Tibial nerve (tissue), 4 donors: ENCODE data around the gene DOK7. TPM values are rescaled to one million over a fixed set of nuclear protein-coding genes. Genes with fewer than 3 reads are reported as not detected.

Experiments used
- DNase-seq, 2 donors: peaks; one replicate each; pipeline ENCODE4 v3.0.0-alpha.2; 2019; ENCODE audit warnings: low spot score in 2 of 2
- H3K27ac ChIP-seq, 4 donors: fragments of 200-600 bp; sonication (generic) in 3 of 4; one replicate each; pipeline ENCODE4 v1.5.1; 2017 to 2019; ENCODE audit warnings: mild to moderate bottlenecking in 1 of 4
- H3K27me3 ChIP-seq, 2 donors: fragments of 200-600 bp; sonication (generic) in 1 of 2; one replicate each; pipeline versions ENCODE4 v1.5.1 to v1.6.0; 2017 to 2019
- H3K36me3 ChIP-seq, 3 donors: fragments of 200-600 bp; sonication (generic); one replicate each; pipeline ENCODE4 v1.5.1; 2018 to 2019
- H3K4me1 ChIP-seq, 4 donors: fragments of 200-600 bp; sonication (generic) in 3 of 4; one replicate each; pipeline ENCODE4 v1.5.1; 2017 to 2019
- H3K4me3 ChIP-seq, 4 donors: fragments of 200-600 bp; sonication (generic) in 3 of 4; one replicate each; pipeline ENCODE4 v1.5.1; 2017 to 2019; ENCODE audit warnings: mild to moderate bottlenecking in 1 of 4, moderate library complexity in 1 of 4
- H3K9me3 ChIP-seq, 4 donors: fragments of 200-600 bp; sonication (generic) in 3 of 4; one replicate each; pipeline ENCODE4 v1.5.1; 2017 to 2019
- EP300 ChIP-seq, 2 donors: sonication (generic); formaldehyde crosslinking; IDR thresholded peaks; one replicate each; pipeline ENCODE4 v1.6.1; 2017; ENCODE audit warnings: antibody characterized with exemption in 2 of 2, mild to moderate bottlenecking in 1 of 2
- POLR2A ChIP-seq, 2 donors: fragments of 450-650 bp; IDR thresholded peaks; one replicate each; pipeline ENCODE4 v1.6.1; 2017; ENCODE audit warnings: antibody characterized with exemption in 2 of 2, mild to moderate bottlenecking in 2 of 2, moderate library complexity in 2 of 2
- WGBS, 2 donors: methylation state at CpG; one replicate each; pipeline ENCODE4 v1.1.5; 2018; 5-methylcytosine and 5-hydroxymethylcytosine counted together
- total RNA-seq, 4 donors: library from RNA; depleted of rRNA; stranded (reverse); fragments of >200 nt; gene quantifications; one replicate each; pipeline ENCODE4 v1.1.0, GENCODE V29; 2016
- TF ChIP-seq, protein P1 (sequence below), 5 experiments: fragments of 200-600 bp in 3 of 5; fragments of 450-650 bp in 2 of 5; sonication (generic) in 3 of 5; IDR thresholded peaks; one replicate each; pipeline ENCODE4 v1.5.1; 2016 to 2019; ENCODE audit warnings: antibody characterized with exemption in 5 of 5, mild to moderate bottlenecking in 3 of 5, moderate library complexity in 2 of 5

DOK7 gene
- total RNA-seq, 4 donors from 2014 or later: 0.66 TPM; not detected in 3

DNA sequence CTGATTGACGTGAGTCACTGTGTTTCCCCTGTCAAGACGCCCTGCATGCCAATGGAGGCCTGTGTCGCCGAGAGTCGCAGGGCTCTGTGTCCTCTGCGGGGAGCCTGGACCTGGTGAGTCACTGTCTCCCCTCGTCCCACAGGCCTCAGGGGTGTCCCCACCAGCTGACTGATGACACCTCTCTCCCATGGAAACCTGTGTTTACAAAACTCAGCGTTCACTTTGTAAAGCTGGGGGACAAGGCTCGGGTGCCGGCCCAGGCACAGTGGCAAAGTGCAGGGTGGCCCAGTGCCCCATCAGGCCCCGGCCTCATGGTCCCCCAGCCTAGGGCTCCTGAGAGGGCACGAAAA, 42.5 kb upstream of the DOK7 start:
- no peaks in the 10 kb centered on the region for H3K27me3 ChIP-seq
- no peaks in the 10 kb centered on the region for H3K9me3 ChIP-seq
- DNase-seq: no peak
- WGBS, 2 donors: 86 to 90% methylated on average over 11 to 12 of the region's 12 CpGs
- H3K4me3 ChIP-seq: no peak overlapping the region
- no peak overlapping the region for H3K27ac ChIP-seq
- peaks cover 0 to 92% (median 0%) of the 10 kb centered on the region in 3 donors for H3K36me3 ChIP-seq
- H3K4me1 ChIP-seq: no peaks in the 10 kb centered on the region
- TF ChIP-seq POLR2A (IDR thresholded peaks at IDR 0.05) (no peak), EP300 (IDR thresholded peaks at IDR 0.05) (no peak)
- TF ChIP-seq, protein P1, sequence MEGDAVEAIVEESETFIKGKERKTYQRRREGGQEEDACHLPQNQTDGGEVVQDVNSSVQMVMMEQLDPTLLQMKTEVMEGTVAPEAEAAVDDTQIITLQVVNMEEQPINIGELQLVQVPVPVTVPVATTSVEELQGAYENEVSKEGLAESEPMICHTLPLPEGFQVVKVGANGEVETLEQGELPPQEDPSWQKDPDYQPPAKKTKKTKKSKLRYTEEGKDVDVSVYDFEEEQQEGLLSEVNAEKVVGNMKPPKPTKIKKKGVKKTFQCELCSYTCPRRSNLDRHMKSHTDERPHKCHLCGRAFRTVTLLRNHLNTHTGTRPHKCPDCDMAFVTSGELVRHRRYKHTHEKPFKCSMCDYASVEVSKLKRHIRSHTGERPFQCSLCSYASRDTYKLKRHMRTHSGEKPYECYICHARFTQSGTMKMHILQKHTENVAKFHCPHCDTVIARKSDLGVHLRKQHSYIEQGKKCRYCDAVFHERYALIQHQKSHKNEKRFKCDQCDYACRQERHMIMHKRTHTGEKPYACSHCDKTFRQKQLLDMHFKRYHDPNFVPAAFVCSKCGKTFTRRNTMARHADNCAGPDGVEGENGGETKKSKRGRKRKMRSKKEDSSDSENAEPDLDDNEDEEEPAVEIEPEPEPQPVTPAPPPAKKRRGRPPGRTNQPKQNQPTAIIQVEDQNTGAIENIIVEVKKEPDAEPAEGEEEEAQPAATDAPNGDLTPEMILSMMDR (IDR thresholded peaks at IDR 0.05): no peak

DNA sequence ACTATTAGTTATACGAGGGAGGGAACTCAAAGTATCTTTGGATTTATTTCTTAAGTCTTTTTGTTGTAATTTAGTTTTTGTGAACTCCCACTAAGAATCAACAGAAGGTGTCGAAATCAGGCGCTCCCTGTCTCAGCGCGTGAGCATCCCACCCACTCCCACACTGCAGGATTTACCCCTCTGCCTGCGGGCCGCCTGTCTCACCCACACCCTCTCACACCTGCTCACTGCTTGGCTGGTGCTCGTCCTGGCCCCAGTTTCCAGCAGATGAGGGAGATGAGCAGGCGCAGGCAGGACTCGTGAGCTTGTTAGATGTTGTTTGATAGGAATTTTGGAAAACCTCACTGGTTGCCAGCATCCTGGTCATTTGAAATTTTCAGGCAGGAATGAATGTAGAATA, 42.1 kb upstream of the DOK7 start:
- H3K4me3 ChIP-seq: no peak overlapping the region
- H3K9me3 ChIP-seq: no peaks in the 10 kb centered on the region
- TF ChIP-seq POLR2A (IDR thresholded peaks at IDR 0.05) (no peak), EP300 (IDR thresholded peaks at IDR 0.05) (no peak)
- TF ChIP-seq, protein P1 (IDR thresholded peaks at IDR 0.05): no peak
- peaks cover 0 to 88% (median 0%) of the 10 kb centered on the region in 3 donors for H3K36me3 ChIP-seq
- H3K4me1 ChIP-seq: no peaks in the 10 kb centered on the region
- DNase-seq: no peak
- 92 to 94% methylated on average over 10 of the region's 10 CpGs for WGBS, 2 donors
- H3K27ac ChIP-seq: no peak overlapping the region
- H3K27me3 ChIP-seq: no peaks in the 10 kb centered on the region

DNA sequence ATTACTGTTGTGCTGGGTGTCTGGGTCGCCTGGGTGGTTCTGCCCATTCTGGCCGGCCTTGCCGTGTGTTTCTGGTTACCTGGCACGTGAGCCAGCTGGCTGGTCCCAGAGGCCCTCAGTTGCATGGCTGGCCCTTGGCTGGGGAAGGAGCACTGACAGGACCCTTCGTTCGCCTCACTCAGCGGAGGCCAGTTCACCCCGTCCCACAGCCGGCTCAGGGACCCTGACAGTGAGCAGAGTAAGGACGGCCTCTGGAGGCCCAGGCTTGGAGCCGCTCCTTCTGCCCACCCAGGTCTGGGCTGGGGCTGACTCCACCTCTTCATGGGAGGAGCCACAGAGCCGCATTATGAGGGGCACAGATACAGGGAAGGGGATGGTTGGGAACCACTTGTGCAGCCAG, 41.6 kb upstream of the DOK7 start:
- Histone ChIP-seq H3K36me3 (peaks cover 0 to 86% (median 0%) of the 10 kb centered on the region in 3 donors), H3K4me3 (no peak overlapping the region), H3K27ac (no peak overlapping the region), H3K9me3 (no peaks in the 10 kb centered on the region), H3K27me3 (no peaks in the 10 kb centered on the region), H3K4me1 (no peaks in the 10 kb centered on the region)
- no peak for TF ChIP-seq POLR2A (IDR thresholded peaks at IDR 0.05)
- TF ChIP-seq EP300 (IDR thresholded peaks at IDR 0.05): no peak
- TF ChIP-seq, protein P1 (IDR thresholded peaks at IDR 0.05): no peak
- WGBS, 2 donors: 74 to 82% methylated on average over 5 to 12 of the region's 12 CpGs
- DNase-seq: no peak

DNA sequence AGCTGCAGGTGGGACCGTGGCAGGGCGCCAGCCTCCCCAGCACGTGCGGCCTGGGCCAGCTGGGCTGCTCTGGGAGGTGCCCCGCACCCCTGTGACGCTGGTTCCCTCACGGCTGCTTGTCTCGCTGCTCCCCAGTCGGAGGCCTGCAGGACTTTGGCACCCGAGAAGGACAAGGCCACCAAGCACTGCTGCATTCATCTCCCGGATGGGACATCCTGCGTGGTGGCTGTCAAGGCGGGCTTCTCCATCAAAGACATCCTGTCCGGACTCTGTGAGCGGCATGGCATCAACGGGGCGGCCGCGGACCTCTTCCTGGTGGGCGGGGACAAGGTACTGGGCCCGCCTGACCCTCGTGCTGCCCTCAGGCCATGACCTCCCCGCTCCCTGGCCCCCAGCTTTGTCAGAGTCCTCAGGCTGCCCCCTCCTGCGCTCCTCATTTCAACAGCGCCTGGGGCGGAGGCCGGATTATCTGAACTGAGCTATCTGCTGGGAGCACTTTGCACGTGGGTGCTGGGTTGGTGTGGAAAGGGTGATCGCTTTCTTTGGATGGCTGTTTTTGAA, 40.8 kb upstream of the DOK7 start:
- Histone ChIP-seq H3K27me3 (no peaks in the 10 kb centered on the region), H3K36me3 (peaks cover 0 to 85% (median 0%) of the 10 kb centered on the region in 3 donors), H3K4me3 (no peak overlapping the region), H3K27ac (no peak overlapping the region), H3K4me1 (no peaks in the 10 kb centered on the region), H3K9me3 (no peaks in the 10 kb centered on the region)
- DNase-seq: no peak
- WGBS, 2 donors: 81 to 89% methylated on average over 16 to 24 of the region's 29 CpGs
- no peak for TF ChIP-seq POLR2A (IDR thresholded peaks at IDR 0.05)
- TF ChIP-seq, protein P1 (IDR thresholded peaks at IDR 0.05): no peak
- TF ChIP-seq EP300 (IDR thresholded peaks at IDR 0.05): no peak

DNA sequence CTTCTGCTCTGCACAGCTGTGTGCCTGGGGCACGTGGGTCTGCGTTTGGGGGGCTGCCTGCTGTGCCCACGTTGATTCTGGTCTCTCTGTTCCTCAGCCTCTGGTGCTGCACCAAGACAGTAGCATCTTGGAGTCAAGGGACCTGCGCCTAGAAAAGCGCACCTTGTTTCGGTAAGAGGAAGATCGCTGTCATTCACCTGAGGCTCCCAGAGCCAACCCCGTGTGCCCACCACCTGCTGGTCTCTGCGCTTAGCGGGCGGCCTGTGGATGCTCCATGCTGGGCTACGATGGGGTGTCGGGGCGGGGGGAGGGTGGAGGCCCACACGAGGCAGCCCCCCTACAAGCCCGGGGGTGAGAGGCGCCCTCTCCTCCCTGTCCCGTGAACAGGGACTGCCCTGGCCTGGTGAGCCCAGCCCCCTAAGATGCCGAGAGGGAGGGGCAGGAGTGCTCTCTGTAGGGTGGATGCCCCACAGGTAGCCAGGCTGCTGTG, 40.3 kb upstream of the DOK7 start:
- no peak for DNase-seq
- no peak overlapping the region for H3K27ac ChIP-seq
- no peaks in the 10 kb centered on the region for H3K9me3 ChIP-seq
- H3K27me3 ChIP-seq: no peaks in the 10 kb centered on the region
- TF ChIP-seq POLR2A (IDR thresholded peaks at IDR 0.05): no peak
- TF ChIP-seq, protein P1 (IDR thresholded peaks at IDR 0.05): no peak
- no peak for TF ChIP-seq EP300 (IDR thresholded peaks at IDR 0.05)
- 89 to 90% methylated on average over 11 to 17 of the region's 19 CpGs for WGBS, 2 donors
- no peaks in the 10 kb centered on the region for H3K4me1 ChIP-seq
- no peak overlapping the region for H3K4me3 ChIP-seq
- H3K36me3 ChIP-seq: peaks cover 0 to 85% (median 0%) of the 10 kb centered on the region in 3 donors
